Hepatocyte (in vitro differentiated cells): Measurements from ENCODE around the gene TMEM151A.

ENCODE experiments used
- CTCF ChIP-seq: fragments of 200-600 bp; sonication (generic); IDR thresholded peaks from 2 replicates; pipeline ENCODE4 v1.5.1; 2016; ENCODE audit warnings: antibody characterized with exemption, mild to moderate bottlenecking; ENCODE audit not compliant: poor library complexity
- EZH2 ChIP-seq: fragments of 200-600 bp; sonication (generic); IDR thresholded peaks from 2 replicates; pipeline ENCODE4 v1.6.1; 2016; ENCODE audit warnings: antibody characterized with exemption, mild to moderate bottlenecking, borderline replicate concordance
- EZH2phosphoT487 ChIP-seq: fragments of 200-600 bp; sonication (generic); IDR thresholded peaks from one replicate; pipeline ENCODE4 v1.6.1; 2018; ENCODE audit warnings: antibody characterized with exemption, mild to moderate bottlenecking, low read depth, moderate library complexity; ENCODE audit not compliant: unreplicated experiment, severe bottlenecking

GRCh38 chr11:66291706-66292542, at the start of gene TMEM151A:
- TF ChIP-seq EZH2 (no peak), CTCF (no peak), EZH2phosphoT487 (peak; percentile 55)
